G401 (cell line): ENCODE data around the gene PADI6. TPM values are rescaled to one million over a fixed set of nuclear protein-coding genes. Genes with fewer than 3 reads are reported as not detected.

ENCODE experiments used
- DNase-seq: peaks from one replicate; pipeline ENCODE4 v3.0.0-alpha.2; 2015; ENCODE audit warnings: low spot score
- in situ Hi-C: cut with HindIII; loops from 2 replicates; pipeline ENCODE4 v1.10.0; 2016; ENCODE audit warnings: low sequenced_read_pairs, mixed read lengths
- total RNA-seq: library from RNA; depleted of rRNA; stranded (reverse); fragments of >200 nt; shearing (Covaris generic); gene quantifications from 2 replicates; pipeline ENCODE4 v1.2.3, GENCODE V29; 2014

The PADI6 gene
- total RNA-seq, 1 experiment from 2014 or later, result not detected

DNA sequence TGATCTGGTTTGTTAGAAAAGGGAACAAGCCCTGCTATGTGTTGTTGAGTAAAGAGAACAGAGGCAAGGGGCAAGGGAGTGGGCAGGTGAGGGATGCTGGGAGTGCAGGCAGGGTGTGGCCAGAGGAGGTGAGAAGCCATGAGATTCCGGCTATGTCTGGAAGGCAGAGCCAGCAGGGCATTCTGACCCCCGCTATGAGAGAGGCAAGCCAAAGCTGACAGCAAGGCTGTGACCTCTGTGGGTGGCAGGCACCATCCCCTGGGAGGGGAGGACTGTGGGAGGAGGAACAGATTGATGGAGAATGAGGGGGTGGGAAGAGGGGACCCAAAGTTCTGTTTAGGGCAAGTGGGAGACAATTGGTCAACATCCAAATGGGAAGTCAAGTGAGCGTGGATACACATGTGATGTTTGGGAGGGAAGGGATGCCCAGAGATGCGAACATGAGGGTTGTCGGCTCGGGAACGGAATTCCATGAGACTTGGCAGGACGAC is 19.5 kb upstream of the PADI6 start:
- in situ Hi-C loops, result no loop called here
- no peak for DNase-seq

DNA sequence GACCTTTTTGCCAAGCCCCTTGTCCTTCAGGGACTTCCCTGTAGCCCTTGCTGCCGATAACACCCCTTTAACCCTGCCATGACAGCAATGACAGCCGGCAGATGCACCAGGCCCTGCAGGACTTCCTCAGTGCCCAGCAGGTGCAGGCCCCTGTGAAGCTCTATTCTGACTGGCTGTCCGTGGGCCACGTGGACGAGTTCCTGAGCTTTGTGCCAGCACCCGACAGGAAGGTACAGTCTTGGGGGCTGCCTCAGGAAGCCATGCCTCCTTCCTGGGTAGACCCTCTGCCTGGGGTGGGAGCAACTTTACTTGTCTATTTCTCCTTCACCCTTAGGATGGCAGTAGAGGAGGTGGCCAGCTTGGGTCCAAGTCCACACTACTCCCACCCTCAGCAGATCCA is 16.1 kb upstream of the PADI6 start:
- DNase-seq, result no peak
- in situ Hi-C loops, result no loop called here

DNA sequence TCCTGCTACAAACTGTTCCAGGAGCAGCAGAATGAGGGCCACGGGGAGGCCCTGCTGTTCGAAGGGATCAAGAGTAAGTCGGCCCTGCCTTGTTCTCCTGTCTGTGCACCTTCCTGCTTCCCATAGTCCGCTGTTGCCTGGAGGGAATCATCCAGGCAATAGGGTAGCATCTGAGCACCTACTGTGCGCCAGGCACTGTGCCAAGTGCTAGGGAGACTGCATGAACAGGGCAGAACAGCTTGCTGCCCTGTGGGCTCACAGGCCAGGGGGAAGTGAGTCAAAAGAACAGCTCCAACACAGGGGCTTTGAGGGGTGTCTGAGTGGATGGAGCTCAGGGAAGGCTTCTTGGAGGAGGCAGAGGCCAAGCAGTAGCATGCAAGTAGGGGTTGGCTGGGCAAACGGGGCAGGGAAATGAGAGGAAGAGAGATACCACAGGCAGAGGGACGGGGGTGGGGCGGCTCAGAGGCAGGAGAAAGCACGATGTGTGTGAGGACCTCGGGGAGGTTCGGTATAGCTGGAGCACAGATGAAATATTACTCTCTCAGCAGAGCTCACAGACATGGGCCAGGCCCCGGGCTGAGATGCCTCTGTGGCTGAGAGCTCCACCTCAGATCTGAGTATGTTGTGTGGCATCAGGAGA is 15.5 kb upstream of the PADI6 start:
- no peak for DNase-seq
- in situ Hi-C loops, result no loop called here

DNA sequence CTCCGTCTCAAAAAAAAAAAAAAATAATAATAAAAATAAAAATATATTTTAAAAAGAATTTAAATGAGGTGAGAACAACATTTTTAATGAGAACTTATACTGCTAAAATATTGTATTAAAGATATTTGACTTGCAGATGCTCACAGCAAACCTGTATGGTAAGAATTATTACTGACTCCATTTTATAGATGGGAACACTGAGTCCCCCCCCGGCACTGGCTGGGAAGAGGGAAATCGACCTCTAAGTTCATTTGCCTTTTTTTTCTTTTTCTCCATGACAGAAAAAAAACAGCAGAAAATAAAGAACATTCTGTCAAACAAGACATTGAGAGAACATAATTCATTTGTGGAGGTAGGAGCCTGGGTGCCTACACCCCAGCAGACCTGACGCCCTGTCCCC is 13.4 kb upstream of the PADI6 start:
- no peak for DNase-seq
- in situ Hi-C loops, result no loop called here

DNA sequence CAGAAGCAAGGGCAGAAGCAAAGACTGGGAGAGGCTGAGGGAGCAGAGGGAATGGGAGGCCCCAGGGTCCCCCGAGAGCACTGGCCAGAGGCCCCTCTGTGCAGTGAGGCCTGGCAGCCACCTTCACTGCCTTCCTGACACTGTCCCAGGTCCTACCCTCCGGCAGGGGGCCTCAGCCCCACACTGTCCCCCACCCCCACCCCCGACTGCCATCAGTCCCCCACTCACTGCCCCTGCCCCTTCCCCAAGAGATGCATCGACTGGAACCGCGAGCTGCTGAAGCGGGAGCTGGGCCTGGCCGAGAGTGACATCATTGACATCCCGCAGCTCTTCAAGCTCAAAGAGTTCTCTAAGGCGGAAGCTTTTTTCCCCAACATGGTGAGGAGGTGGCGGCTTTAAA is 13.0 kb upstream of the PADI6 start:
- in situ Hi-C loops, result no loop called here
- no peak for DNase-seq

DNA sequence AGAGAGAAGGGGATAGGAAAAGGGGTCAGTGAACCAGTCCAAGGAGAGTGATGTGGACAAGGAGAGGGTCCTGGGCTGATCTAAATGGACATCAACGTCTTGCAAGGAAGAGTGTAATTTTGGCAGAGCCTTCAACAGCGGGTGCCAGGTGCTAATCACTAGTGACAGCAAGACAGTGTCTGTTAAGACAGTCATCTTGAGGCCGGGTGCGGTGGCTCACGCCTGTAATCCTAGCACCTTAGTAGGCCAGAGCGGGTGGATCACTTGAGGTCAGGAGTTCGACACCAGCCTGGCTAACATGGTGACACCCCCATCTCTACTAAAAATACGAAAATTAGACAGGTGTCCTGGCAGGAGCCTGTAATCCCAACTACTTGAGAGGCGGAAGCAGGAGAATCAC is 12.2 kb upstream of the PADI6 start:
- DNase-seq, result no peak
- in situ Hi-C loops, result no loop called here

DNA sequence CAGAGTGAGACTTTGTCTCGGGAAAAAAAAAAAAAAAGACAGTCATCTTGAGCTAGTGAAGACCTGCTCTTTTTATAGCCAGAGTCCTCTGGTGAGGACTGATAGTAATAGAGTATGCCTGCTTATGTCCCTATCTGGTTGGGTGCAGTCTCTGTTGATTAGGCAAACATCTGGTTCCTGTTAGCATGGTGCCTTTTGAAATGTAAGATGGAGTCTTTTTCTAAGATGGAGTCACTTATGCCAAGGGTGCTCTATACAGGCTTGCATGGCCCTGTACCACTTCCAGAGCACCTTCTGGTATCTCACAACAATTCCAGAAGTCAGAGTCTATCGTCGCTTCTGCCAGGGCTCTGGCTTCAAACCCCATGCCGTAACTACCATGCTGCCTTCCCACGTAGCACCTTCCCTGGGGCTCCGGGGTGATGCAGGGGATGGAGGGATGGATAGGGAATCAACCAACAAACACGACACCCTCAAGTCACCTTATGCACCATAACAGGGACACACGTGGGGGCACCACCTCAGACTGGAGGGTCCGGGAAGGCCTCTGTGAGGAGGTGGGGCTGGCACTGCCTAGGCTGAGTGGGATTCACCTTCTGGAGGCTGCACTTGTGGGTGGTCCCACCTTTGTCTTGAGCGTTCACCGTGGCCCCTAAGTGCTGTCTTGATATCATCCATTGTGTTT is 11.6 kb upstream of the PADI6 start:
- in situ Hi-C loops, result no loop called here
- DNase-seq, result no peak

DNA sequence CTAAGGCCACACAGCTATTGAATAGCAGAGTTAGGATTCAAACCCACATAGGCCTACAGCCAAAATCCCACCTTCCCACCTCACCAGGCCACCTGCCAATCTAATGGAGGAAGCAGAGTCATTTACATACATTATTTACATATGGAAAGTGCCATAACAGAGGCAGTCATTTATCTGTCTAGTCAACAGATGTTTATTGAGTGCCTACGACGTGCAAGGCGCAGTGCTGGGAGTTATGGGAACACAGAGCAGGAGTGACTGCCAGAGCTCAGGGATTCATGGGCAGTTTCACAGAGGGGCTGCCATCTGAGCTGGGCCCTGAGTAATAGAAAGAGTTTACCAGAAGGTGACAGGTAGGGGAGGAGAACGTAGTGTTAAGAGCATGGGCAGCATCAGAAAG is 10.3 kb upstream of the PADI6 start:
- in situ Hi-C loops, result no loop called here
- no peak for DNase-seq

DNA sequence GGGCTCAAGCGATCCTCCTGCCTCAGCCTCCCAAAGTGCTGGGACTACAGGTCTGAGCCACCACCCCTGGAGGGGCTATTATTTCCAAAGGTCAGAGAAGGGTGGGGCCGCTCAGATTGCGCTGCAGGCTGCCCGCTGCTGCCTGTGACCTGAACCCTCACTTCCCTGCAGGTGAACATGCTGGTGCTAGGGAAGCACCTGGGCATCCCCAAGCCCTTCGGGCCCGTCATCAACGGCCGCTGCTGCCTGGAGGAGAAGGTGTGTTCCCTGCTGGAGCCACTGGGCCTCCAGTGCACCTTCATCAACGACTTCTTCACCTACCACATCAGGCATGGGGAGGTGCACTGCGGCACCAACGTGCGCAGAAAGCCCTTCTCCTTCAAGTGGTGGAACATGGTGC is 8.6 kb upstream of the PADI6 start:
- DNase-seq, result no peak
- in situ Hi-C loops, result no loop called here

DNA sequence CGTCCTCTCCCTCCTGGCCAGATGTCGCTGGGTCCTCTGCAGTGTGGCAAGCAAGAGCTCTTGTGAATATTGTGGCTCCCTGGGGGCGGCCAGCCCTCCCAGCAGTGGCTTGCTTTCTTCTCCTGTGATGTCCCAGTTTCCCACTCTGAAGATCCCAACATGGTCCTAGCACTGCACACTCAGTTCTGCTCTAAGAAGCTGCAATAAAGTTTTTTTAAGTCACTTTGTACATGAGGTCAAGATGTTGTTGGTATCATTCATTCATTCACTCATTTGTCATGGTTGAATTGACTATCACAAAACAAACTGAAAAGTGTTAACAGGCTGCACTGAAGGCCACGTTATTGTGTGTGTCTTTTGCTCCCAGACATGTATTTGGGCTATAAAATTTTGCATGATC is 8.2 kb upstream of the PADI6 start:
- no peak for DNase-seq
- in situ Hi-C loops, result no loop called here

DNA sequence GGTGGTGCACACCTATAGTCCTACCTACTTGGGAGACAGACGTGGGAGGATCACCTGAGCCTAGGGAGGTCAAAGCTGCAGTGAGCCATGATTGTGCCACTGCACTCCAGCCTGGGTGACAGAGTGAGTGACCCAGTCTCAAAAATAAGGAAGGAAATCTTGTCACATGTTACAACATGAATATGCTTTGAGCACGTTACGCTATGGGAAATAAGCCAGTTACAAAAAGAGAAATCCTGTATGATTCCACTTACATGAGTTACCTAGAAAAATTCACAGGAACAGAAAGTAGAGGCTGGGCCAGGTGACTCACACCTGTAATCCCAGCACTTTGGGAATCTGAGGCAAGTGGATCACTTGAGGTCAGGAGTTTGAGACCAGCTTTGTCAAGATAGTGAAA is 6.7 kb upstream of the PADI6 start:
- in situ Hi-C loops, result no loop called here
- no peak for DNase-seq

DNA sequence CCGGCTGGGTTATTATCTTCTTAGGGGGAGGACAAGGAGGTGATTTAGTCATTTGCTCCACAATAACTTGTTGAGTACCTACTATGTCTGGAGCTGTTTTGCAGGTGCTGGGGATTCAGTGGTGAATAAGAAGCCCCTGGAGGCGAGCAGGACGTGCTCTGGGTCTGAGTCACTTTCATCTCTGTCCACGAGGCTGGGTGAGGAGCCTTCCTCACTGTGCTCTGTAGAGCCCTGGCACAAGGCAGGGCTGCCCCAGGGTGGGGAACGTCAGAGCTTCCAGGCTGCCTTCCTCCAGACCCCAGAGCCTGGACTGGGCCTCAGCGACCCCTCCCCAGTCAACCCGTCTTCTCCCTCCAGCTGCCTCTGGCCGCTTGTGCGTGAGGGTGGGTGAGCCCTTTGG is 2.5 kb upstream of the PADI6 start:
- in situ Hi-C loops, result no loop called here
- no peak for DNase-seq

DNA sequence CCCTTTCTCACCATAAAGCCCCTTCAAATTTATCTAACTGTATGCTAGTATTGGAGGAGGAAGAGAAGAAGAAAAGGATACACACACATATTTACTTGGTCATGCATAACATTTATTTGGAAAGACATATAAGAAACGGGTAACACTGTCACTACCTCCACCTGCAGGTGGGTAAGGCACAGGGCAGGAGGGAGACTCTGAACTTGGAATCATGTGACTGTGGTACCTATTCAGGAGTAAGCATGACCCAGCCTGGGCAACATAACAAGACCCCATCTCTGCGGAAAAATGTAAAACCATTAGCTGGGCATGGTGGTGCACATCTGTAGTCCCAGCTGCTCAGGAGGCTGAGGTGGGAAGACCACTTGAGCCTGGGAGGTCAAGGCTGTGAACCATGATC is 1.4 kb upstream of the PADI6 start:
- in situ Hi-C loops, result no loop called here
- no peak for DNase-seq

DNA sequence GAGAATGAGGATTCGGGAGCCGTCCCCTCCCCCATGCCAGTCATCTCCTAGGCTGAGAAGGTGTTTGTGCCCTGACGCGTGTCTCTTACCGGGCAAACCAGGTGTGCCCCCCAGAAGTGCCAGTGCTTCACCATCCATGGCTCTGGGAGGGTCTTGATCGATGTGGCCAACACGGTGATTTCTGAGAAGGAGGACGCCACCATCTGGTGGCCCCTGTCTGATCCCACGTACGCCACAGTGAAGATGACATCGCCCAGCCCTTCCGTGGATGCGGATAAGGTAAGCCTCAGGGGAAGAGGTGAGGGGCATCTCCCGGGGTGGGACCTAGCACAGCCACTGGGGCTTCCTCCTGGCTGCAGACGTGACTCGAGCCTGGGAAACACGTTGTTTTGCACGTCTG is 959 bp downstream of the PADI6 start:
- DNase-seq, result no peak
- in situ Hi-C loops, result no loop called here

DNA sequence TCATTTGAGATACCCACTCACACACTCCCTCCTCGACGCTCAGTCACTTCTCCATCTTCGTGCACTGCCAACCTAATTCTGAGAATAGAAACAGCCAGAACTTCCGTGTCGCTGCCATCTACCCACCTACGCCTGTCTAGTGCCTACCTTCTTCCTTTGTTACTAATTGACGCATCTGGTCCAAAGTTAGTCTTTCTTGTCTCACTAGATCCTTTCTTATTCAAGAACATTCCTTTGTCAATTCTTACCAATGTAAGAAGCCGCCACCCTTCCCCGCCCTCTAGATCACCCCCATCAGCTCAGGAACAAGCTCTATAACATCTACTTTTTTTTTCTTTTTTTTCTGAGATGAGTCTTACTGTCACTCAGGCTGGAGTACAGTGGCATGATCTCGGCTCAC is 3.7 kb downstream of the PADI6 start:
- no peak for DNase-seq
- in situ Hi-C loops, result no loop called here

DNA sequence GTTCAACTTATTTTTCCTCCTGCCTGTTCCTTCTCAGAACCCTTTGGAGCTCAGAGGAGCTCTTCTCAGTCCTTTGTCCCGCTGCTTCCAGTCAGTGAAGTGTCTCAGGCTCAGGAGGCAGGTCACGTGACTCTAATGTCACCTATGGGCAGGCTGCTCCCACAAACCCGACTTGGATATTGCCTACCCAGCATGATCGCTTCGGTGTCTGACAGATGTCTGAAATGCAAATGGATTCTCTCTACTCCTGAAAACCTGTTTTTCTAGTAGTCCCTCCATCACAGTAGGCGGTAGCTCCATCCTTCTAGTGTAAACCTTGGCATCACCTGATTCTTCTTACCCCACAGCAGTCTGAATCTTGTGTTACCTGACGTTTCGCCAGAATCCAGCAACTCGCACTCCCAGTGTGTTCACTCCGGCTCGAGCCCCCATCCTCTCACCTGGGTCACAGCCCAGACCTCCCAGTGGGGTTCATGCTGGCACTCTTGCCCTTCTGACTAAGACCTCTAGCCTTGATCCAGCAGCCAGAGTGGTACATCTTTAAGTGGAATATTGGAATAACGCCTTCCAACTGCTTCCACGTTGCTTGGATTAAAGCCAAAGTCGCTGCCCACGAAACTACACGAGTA is 5.4 kb downstream of the PADI6 start:
- in situ Hi-C loops, result no loop called here
- DNase-seq, result no peak

DNA sequence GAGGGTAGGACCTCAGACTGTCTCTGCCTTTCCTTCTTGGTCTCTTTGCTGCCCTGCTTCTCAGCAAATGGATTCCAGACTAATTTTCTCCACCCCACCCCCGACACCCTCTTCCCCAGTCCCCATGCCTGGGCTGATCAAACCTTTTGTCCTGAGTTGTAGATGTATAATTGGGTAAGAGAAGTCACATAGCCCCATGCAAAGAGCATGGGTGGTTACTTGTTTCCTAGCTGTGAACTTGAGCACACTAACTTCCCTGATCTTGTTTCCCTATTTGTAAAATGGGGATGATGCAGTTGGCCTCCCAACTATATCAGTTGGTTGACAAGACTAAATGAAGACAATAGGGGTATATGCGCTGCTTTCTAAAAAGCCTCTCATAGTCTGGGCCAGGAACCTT is 9.2 kb downstream of the PADI6 start:
- no peak for DNase-seq
- in situ Hi-C loops, result no loop called here

DNA sequence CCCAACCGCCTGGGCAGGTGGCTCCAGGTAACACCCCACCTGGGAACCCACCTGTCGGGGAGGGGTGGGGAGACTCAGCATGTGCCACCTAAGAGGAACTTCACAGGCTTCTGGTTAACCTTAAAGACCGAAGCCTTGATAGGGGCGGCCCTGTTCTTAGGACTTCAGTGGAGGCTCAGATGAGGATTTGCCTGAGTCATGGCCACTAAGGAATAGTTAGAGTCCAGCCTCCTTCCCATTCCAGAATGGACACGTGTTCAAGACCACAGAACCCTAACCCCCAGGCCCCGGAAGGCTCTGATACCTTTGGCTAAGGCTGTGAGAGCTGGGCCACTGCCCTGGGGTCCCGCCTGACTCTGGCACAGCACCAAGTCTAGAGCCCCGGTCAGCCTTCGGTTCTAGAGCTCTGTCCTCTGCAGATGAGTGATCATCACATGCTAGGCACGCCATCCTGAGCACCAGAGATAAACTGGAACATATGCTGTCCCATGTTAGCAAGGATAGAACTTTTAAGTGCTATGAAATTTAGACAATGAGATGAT is 20.3 kb downstream of the PADI6 start:
- in situ Hi-C loops, result no loop called here
- no peak for DNase-seq

DNA sequence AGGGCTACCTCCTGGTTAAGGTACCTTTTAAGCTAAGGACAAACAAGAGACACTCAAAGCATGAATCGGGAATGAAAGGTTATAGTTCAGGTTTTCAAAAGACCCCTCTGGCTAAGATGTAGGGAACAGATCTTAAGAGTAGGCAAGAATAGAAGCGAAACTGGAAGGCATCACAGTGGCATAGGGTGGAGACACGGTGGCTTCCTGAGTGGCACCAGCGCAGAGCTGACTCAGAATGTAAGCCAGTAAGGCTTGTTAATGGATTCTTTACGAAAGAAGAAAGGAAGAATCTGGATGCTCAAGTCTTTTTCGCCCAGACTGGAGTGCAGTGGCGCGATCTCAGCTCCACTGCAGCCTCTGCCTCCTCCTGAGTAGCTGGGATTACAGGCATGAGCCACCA is 21.2 kb downstream of the PADI6 start:
- in situ Hi-C loops, result no loop called here
- DNase-seq, result no peak

DNA sequence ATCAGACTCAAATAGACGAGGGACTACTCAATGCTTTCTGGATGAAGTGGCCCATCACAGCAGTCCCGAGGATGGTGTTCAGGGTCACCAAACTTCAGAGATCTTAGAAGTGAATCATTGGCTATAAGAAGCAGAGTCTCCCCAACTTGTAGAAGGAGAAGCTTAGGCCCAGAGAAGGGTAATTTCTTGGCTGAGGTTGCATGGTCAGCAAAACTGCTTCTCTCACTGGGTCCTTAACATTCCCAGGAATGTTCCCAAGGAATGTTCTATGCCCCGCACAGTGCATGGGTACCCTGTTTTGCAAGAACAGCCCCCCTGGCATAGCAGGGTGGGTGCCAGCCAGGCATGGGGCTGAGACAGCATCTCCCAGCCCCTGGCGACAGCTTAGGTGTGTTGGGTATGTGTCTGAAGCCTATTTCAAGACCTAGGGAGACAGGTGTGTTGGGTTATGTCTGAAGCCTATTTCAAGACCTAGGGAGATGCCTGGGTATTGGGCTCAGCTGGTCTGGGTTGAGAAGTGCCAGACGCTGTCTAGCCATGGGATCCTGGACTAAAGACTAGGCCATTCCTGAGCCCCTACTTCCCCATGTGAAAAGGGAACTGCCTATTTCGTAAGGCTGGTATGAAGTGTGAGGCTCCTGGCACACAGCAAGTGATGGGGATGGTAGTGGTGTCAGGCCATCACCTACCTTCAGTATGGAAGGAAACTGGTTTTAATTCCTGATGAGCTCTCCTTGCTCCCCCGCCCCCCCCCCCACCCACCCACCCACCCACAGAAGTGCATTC is 26.1 kb downstream of the PADI6 start:
- in situ Hi-C loops, result no loop called here
- no peak for DNase-seq
